ENCODE data around the gene TMEM52.

DNA sequence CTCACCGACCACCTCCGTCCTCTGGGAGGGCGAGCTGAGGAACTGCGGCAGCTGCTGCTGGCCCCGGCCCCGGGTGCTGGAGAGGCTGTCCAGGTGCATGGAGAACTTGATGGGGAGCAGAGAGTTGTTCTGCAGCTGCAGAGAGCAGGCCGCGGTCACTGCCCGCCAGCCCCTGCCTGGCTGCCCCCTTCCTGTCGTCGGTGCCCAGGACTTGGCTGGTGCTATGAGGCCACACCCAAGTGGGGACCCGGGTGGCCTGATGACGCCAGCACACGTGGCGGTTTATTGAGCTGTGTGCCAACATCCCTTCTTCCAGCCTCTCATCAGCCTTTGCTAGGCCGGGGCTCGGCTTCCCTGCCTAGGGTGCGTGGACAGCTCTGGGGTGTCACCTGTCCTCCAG is 5.3 kb upstream of the TMEM52 start:
- TF ChIP-seq JUND (IDR thresholded peaks at IDR 0.05) (no peak), NR2F2 (IDR thresholded peaks at IDR 0.05) (no peak)
- TF ChIP-seq, protein P1, sequence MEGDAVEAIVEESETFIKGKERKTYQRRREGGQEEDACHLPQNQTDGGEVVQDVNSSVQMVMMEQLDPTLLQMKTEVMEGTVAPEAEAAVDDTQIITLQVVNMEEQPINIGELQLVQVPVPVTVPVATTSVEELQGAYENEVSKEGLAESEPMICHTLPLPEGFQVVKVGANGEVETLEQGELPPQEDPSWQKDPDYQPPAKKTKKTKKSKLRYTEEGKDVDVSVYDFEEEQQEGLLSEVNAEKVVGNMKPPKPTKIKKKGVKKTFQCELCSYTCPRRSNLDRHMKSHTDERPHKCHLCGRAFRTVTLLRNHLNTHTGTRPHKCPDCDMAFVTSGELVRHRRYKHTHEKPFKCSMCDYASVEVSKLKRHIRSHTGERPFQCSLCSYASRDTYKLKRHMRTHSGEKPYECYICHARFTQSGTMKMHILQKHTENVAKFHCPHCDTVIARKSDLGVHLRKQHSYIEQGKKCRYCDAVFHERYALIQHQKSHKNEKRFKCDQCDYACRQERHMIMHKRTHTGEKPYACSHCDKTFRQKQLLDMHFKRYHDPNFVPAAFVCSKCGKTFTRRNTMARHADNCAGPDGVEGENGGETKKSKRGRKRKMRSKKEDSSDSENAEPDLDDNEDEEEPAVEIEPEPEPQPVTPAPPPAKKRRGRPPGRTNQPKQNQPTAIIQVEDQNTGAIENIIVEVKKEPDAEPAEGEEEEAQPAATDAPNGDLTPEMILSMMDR (IDR thresholded peaks at IDR 0.05; ENCODE audit: low read depth, low read length, missing input control), result no peak
